ENCODE data around the gene CAPN5.
"Not testable (repeated sequence)": the region's sequence is repeated elsewhere in the genome, so short reads cannot be mapped to it uniquely, and the experiment has no call there.

Gene CAPN5

GRCh38 chr11:77044356-77044755 is 22.4 kb upstream of the CAPN5 start:
- DNase-seq, result no peak

- no peak for DNase-seq
These were observed 21.9 kb upstream of the CAPN5 start for GRCh38 chr11:77044886-77045285.

DNA sequence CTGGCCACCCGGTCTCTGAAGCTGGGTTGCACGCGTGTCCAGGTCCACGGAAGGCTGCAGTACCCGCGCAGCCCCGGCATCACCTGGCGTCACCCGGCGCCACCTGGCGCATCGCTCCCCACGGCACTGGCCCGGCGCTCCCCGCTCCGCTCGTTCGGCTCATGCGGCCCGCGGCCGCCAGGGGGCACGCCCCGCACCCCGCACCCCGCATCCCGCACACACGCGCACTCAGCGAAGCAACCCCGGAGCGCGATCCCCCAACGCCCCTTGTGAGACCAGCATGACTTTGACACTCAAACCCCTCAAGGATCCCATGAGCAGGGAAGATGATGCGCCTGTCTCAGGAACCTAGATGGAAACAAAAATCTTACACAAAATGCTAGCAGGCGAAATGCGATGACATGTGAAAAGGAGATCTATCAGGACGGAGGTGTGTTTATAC is 20.7 kb upstream of the CAPN5 start:
- peak; percentile 26 for DNase-seq

DNA sequence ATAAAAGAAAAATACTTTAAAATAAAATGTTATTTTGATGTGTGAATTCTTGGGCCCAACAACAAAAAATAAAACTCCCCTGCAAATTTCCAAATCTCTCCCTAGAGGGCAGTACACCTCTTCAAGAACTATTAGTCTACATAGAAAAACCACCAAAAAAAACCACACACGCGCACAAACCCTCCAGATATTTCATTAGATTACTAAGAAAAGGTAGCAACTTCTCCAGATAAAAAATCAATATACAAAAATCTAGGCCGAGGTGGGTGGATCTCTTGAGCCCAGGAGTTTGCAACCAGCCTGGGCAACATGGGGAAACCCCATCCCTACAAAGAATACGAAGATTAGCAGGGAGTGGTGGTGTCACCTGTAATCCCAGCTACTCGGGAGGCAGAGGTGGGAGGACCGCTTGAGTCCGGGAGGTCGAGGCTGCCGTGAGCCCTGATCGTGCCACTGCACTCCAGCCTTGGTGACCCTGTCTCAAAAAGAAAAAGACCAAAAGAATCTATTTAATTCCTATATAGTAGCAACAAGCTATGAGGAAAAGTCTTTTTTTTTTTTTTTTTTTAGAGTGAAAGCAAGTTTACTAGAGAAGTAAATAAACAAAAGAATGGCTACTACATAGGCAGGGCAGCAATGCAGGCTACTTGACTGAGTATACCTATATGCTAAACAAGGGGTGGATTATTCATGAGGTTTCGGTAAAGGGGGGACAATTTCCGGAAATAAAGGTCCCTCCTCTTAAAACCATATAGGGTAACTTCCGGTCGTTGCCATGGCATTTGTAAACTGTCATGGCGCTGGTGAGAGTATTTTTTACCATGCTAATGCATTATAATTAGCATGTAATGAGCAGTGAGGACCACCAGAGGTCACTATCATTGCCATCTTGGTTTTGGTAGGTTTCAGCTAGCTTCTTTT is 19.5 kb upstream of the CAPN5 start:
- peak; percentile 95 for DNase-seq

DNA sequence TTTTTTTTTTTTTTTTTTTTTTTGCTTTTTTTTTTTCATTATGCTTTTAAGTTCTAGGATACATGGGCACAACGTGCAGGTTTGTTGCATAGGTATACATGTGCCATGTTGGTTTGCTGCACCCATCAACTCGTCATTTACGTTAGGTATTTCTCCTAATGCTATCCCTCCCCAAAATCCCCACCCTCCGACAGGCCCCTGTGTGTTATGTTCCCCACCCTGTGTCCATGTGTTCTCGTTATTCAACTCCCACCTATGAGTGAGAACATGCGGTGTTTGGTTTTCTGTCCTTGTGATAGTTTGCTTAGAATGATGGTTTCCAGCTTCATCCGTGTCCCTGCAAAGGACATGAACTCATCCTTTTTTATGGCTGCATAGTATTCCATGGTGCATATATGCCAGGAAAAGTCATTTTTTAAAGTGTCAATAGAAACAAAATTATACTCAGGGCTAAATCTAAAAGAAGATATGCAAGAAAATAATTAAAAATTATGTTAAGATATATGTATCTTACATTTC is 18.8 kb upstream of the CAPN5 start:
- DNase-seq, result not testable (repeated sequence)

- DNase-seq, result no peak
These were observed 17.7 kb upstream of the CAPN5 start for GRCh38 chr11:77049026-77049425.

DNA sequence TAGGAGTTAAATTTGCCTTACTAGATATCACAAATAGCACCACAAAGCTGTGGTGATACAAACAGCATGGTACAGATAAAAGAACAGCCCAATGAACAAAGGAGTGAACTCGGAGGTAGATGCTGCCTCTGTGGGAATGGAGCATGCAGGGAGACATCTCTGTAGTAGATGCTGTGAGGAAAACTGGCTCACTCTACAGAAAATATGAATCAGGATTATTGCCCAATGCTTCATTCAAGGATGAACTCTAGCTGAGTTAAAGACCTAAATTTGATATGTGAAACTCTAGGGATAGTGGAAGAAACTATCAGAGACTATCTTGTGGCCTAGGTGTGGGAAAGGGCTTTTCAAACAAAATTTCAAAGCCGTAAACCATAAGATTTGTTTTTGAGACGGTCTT is 15.3 kb upstream of the CAPN5 start:
- no peak for DNase-seq

GRCh38 chr11:77052518-77052917 is 14.3 kb upstream of the CAPN5 start:
- DNase-seq, result no peak

DNA sequence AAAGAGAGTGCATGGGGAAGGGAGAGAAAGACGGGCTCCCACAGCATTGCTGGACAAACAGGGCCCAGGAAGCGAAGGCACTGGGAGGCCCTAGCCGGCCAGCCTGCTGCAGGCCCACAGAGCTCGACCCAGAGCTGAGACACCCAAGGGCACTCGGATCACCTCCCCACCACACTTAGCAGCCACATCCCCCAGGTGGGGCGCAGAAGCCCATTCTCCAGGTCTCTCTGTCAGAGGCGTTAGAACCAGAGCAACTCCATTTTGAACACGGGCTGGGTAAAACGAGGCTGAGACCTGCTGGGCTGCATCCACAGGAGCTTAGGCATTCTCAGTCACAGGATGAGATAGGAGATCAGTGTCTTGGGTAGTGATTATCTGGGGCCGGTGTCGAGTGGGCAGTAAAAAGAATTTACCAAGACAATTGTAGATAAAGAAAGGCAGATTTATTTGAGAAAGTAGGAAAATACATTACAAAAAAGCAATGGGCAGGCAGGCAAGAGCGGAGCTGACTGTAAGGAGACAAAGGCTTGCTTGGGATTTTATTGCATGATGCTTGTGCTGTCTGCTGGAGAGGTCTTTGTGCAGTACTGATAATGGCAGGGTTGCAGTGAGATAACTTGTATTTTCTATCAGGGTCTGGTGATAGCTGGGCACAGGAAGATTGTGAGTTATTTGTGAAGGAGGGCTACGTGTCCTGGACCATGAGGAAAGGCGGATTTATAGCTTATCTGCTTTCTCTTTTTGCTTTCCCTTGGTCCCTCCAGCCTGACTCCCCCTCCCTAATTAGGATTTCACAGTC is 13.4 kb upstream of the CAPN5 start:
- no peak for DNase-seq

- DNase-seq, result no peak
These were observed 12.7 kb upstream of the CAPN5 start for GRCh38 chr11:77054084-77054483.

DNA sequence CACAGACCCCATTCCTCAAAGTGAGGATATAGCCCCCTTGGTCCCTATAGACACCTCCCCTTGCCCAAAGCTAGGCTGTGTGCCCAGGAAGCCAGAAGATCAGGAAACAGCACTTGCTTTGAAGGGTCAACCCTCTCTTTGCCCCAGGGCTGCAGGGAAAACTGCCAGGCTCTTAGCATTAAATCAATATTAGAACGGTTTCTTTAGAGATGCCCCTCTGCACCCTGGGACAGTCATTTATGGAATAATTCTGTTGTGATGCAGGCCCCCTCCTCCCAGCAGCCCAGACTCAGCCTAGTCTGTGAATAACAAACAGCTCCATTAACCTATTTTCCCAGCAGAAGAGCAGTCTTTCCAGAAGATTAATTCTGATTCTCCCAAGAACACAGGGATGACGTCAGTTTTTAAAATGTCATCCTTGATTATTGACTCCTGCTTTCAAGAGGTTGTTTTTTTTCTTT is 11.6 kb upstream of the CAPN5 start:
- no peak for DNase-seq

DNA sequence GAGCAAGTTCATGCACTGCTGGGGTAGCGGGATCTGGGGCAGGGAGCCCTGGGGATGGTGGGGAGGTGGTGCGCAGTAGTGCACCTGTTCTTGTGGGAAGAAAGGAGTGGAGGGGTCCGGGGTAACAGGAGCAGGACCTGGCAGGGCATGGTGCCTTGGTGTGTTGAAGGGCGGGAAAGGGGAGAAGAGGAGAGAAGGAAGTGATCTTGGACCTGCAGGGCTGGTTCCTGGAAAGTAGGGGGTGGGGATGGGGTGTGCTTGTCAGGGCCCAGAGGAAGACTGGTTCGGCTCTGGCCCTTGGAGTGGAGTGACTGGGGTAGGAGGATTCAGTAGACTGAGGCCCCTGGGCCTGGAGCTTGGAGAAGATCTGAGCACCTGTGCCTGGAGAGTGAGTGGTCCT is 10.9 kb upstream of the CAPN5 start:
- DNase-seq, result no peak

- no peak for DNase-seq
These were observed 9.9 kb upstream of the CAPN5 start for GRCh38 chr11:77056814-77057402.

- DNase-seq, result no peak
These were observed 8.8 kb upstream of the CAPN5 start for GRCh38 chr11:77057938-77058474.

GRCh38 chr11:77058900-77059299 is 7.9 kb upstream of the CAPN5 start:
- DNase-seq, result no peak

- DNase-seq, result no peak
These were observed 7.0 kb upstream of the CAPN5 start for GRCh38 chr11:77059806-77060205.

DNA sequence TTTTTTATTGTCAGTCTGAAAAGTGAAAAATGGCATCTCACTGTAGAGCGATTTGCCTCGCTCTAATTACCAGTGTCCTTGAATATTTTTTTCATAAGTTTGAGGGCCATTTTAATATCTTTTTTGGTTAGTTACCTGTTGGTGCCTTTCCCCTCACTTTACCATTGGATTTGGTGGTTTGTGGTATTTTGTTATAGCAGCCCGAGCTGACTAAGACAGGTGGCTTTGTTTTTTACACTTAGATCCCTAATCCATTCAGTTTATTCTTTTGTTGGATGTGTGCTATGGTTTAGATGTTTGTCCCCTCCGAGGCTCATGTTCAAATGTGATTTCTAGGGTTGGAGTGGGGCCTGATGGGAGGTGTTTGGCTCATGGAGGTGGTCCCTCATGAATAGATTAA is 6.5 kb upstream of the CAPN5 start:
- no peak for DNase-seq

DNA sequence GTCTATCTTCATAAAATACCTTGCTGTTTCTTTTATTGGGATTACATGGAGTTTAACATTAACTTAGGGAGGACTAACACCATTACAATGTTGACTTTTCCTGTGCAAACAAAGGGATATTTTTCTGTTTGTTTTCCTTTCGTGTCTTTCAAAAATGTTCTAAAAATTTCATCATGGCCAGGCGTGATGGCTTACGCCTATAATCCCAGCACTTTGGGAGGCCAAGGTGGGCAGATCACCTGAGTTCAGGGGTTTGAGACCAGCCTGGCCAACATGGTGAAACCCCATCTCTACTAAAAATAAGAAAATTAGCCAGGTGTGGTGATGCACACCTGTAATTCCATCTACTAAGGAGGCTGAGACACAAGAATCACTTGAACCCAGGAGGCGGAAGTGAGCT is 5.5 kb upstream of the CAPN5 start:
- DNase-seq, result not testable (repeated sequence)

DNA sequence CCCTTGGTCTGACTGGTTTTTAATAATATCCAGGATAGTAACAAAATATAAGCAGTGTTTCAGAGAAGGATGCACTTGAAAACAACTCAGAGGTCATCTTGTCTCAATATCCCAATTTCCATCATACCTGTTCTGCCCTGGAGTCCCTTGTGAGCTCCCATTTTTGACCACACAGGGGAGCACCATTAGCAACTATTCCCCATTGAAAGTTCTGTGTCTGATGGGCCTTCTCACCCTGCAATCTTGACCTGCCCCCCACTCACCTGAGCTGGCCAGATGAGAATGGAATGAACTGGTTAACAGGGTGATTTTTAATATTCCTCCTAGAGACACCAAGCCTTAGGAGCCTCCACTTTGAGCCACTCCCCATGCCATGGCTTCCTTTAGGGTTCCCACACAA is 3.8 kb upstream of the CAPN5 start:
- DNase-seq, result no peak

DNA sequence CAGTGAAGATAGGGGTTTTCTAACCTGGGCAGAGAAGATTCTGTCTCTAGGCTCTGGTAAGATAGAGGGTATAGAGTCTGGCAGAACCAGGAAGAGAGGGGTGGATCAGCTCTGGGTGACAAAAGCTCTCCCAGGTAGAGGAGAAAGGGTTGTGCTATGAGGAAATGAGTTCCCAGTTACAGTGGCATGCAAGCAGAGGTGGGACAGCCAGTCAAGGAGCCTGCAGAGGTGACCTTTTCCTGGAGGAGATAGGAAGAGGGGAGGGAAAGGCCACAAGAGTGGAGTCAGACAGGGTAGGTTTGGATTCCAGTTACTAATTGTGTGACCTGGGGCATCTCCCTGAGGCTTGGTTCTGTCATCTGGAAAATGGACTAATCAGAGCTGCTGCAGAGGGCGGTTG is 3.4 kb upstream of the CAPN5 start:
- no peak for DNase-seq

- DNase-seq, result no peak
These were observed 2.9 kb upstream of the CAPN5 start for GRCh38 chr11:77063861-77064260.

- DNase-seq, result no peak
These were observed 2.0 kb upstream of the CAPN5 start for GRCh38 chr11:77064648-77065217.

GRCh38 chr11:77065878-77066228 is 918 bp upstream of the CAPN5 start:
- DNase-seq, result no peak

Measured in DMS79 (cell line).